ENCODE measurements around the gene ACO2. TPM values are rescaled to one million over a fixed set of nuclear protein-coding genes. Genes with fewer than 3 reads are reported as not detected.
"Not testable (repeated sequence)": the region's sequence is repeated elsewhere in the genome, so short reads cannot be mapped to it uniquely, and the experiment has no call there.

ACO2 gene
- total RNA-seq, 4 donors from 2014 or later: 118 to 151 (median 131) TPM

- ATAC-seq (ENCODE audit: low FRiP score) (peak; percentile 46), DNase-seq (ENCODE audit: low spot score) (no peak)
- no peak for TF ChIP-seq CTCF (IDR thresholded peaks at IDR 0.05)
Observed at GRCh38 chr22:41563051-41563711, 94.3 kb downstream of the ACO2 start.

- ATAC-seq (ENCODE audit: low FRiP score): no peak
- TF ChIP-seq CTCF (IDR thresholded peaks at IDR 0.05): no peak
- no peak for DNase-seq (ENCODE audit: low spot score)
Observed at GRCh38 chr22:41564563-41564962, 95.6 kb downstream of the ACO2 start.

- ATAC-seq (ENCODE audit: low FRiP score): peak; percentile 27
- no peak for TF ChIP-seq CTCF (IDR thresholded peaks at IDR 0.05)
- DNase-seq (ENCODE audit: low spot score): no peak
Observed at GRCh38 chr22:41565403-41566054, 96.6 kb downstream of the ACO2 start.

DNA sequence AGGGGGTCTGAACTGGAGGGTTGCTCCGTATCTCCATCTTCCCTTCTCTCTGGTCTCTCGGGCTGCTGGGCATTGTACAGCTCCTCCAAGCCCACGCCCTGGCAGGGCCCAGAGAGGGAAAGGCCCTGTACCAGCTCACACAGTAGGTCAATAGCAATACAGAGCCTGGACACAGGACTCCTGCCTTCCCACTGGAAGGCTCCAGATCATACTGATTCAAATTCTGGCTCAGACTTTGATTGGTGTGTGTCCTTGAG lies 98.5 kb downstream of the ACO2 start:
- DNase-seq (ENCODE audit: low spot score): no peak
- no peak for TF ChIP-seq CTCF (IDR thresholded peaks at IDR 0.05)
- no peak for ATAC-seq (ENCODE audit: low FRiP score)

DNA sequence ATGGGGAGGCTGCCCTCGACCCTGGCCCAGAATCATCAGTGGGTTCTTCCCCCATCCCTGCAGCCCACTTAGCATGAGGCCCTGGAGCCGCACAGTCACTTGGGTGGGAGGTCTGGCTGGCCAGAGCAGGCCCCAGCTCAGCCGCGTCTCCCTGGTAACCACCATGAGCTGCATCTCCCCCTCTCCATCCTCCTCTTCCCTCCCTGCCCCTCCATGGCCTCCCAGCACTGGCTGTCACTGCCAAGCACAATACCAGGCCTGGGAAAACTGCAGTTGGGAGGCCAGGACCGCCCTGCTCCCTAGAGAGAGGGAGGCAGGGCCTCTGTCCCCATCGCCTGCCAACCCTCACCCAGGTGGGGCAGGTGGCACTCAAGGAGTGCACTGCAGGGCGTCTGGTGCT lies 99.9 kb downstream of the ACO2 start:
- TF ChIP-seq CTCF (IDR thresholded peaks at IDR 0.05): no peak
- no peak for DNase-seq (ENCODE audit: low spot score)
- ATAC-seq (ENCODE audit: low FRiP score): no peak

GRCh38 chr22:41570221-41570620 lies 101.3 kb downstream of the ACO2 start:
- no peak for DNase-seq (ENCODE audit: low spot score)
- no peak for TF ChIP-seq CTCF (IDR thresholded peaks at IDR 0.05)
- ATAC-seq (ENCODE audit: low FRiP score): peak; percentile 25

DNA sequence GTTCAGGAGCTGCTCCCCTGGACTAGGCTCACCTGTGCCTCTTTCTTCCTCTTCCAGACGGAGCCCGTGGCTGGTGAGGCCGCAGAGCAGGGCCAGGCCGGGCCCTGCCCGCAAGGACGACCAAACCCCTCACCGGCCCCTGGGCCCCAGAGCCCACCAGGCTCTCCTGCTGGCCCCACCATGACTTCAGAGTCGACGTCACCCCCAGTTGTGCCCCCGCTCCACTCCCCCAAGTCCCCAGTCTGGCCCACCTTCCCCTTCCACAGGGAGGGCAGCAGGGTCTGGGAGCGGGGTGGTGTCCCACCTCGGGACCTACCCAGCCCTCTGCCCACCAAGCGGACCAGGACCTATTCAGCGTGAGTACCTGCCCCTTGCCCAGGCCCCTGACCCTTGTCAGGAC lies 102.9 kb downstream of the ACO2 start:
- ATAC-seq (ENCODE audit: low FRiP score): no peak
- no peak for TF ChIP-seq CTCF (IDR thresholded peaks at IDR 0.05)

GRCh38 chr22:41572305-41572704 lies 103.4 kb downstream of the ACO2 start:
- not testable (repeated sequence) for ATAC-seq (ENCODE audit: low FRiP score); DNase-seq (ENCODE audit: low spot score)

More for the DNA sequence above, 102.9 kb downstream of the ACO2 start:
- DNase-seq (ENCODE audit: low spot score): no peak

Data from omental fat pad (tissue), 4 donors.